IPS-NIHi7 (cell line): ENCODE results near the gene PPFIA2.

Experiments
- DNase-seq: peaks from one replicate; pipeline ENCODE4 v3.0.0; 2012; ENCODE audit warnings: mixed read lengths; ENCODE audit errors: extremely low spot score

Gene PPFIA2

DNA sequence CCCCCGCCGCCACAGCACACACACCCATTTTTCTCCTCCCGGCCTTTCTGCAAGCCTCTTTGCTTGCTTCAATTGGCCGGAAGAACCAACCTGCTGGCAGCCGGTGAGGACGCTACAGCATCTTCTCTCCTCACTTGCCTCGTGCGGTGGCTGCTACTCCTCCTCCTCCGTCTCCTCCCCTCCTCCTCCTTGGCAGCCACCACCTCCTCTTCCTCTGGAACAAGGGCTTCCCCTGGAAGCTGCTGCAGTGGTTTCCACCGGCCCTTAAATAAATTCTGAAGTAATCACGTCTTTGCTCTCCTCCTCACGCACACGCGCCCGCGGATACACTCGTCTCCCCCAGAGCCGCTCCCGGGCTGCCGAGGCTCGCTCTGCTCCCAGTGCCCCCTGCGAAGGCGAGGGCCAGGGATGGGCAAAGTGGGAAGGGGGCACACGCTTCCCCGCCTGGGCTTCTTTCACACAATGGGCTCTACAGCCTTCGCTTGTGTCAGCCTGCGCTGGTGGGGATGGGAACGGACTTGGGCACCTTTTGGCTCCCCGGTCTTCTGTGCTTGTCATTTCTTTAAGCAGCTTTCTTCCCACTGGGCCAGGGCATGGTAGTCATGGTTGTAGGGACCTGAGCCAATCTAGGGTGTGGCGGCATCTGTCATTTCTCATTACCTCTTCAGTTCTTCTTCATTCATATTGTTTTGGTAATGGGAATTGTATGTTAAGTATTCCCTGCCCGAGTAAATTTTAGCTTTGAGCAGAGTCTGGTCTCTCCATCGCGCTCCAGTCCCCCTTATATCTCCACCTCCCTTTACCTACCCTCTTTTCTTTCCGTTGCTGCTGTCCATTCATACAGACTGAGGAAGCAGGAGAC lies at the start of gene PPFIA2:
Gene PPFIA2, minus strand, starts transcription at position 161 of the 862 bp plus-strand sequence.
- DNase-seq, result peak; percentile 50

DNA sequence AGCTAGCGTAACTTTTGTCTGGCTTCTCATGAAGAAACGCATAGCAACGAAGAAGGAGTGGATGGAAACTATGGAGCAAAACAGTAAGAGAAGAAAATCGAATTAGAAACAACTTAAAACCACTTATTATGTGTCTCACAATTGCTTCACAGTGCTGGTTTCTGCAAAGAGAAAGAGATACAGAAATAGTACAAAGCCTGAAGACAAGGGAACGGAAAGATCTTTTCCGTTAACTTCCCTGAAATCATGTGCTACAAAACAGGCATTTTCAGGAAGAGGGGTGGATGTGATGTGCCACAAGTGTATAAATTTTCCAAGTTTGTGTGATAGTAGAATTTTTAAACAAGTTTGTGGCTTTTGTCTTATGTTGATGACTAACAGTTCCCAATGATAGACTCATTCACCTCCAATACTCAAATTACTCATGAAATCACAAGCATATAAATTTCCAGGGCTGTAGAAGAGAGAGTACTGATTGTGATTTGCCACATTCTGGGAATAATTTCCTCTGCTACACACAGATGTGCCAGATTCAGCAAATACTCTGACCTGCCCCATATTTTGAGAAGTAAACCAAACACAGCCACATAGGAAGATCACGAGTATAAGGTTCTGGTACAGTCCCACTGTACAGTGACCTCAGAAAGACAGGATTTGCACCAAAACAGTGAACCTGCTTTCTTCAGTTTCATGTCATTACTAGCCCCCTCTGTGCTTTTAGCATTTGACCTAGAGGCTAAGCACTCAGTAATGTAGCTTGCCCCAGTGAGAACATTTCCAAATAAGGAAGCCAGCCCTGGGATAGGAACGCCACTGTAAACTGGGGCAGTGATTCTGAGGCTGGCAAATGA lies 41.4 kb upstream of the PPFIA2 start:
- DNase-seq, result peak; percentile 36

DNA sequence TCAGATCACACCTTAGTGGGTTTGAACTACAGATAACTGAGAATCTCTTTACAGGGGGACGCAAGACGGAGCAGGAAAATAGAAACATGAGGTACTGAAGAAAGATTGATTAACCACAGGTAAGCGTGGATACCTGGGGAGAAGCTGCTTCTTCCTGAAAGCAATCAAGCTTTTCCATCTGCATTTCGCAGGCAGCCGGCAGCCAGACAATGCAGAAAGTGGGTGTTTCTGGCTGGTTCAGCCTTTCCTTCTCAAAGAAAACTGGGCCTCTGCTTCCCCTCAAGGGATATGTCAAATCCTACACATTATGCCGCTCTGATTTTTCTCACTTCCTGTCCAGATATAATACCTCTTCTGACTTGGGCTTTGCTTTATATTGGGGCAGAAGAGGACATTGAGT lies 39.1 kb upstream of the PPFIA2 start:
- DNase-seq, result peak; percentile 12

DNA sequence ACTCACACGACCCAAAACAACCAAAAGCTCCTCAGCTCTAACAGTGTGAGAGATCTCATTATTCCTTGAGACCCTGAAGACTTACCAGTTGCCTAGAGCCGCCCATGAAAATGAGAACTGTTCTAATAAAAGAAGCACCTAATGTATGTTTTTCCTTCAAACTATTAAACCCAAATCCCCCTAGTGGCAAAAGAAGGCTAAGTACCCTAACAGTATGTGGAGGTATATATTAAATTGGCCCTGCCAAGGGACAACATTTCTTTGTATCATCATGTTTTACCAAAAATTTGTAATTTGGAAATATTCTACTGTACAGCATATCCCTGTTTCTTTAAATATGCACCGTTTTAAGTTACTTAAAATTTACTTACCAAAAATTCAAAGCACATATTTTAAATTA lies 38.0 kb upstream of the PPFIA2 start:
- peak; percentile 20 for DNase-seq

DNA sequence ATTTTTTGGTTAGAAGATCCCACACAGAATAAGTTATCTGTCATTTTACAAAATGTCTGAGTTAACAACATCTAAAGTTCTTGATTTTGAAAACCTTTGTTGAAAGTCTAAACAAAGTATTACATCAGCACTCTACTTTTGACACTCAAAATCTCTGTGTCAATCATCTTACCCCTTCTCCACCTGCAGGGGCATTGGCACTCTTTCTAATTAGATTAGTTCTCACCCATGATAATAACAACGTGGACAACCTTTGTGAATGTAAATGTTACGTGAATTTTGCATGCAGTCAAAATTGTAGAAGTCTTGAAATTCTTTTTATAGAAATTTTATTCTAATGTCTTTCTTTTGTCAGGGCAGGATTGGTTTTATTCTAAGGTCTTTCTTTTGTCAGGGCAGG lies 33.5 kb upstream of the PPFIA2 start:
- no peak for DNase-seq

DNA sequence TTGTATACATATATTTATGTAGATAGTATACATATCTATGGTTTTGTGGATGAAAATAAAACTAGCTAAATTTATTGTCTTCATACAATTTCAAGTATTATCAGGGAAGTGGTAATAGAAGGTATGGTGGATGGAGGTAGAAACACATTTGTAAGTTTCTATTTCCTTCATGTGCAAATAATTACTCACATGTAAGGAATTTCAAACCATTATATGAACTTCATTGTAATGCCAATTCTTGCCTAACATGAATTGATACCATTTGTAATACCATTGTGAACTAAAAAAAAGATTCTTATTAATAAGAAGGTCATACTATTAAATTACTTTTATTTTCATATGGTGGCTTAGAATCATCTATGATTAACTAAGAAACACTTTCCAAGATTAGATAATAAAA lies 20.1 kb upstream of the PPFIA2 start:
- no peak for DNase-seq

DNA sequence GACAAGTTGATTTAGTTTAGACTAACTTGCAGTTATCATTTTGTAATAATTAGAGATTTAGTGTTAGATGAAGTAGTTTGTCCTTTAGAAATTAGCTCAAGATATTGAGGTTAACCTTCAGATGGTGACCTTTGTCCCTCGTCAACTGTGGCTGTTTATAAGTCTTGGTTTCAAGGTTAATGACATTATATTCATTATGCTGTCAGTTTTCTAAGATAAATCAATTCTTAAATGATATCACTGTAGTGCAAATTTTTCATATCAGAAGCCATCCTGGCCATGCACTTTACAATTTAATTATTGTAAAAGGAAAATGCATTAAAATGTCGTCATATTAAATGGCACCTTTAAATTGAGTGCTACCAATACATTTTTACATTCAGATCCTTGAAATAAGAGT lies 19.6 kb upstream of the PPFIA2 start:
- no peak for DNase-seq

DNA sequence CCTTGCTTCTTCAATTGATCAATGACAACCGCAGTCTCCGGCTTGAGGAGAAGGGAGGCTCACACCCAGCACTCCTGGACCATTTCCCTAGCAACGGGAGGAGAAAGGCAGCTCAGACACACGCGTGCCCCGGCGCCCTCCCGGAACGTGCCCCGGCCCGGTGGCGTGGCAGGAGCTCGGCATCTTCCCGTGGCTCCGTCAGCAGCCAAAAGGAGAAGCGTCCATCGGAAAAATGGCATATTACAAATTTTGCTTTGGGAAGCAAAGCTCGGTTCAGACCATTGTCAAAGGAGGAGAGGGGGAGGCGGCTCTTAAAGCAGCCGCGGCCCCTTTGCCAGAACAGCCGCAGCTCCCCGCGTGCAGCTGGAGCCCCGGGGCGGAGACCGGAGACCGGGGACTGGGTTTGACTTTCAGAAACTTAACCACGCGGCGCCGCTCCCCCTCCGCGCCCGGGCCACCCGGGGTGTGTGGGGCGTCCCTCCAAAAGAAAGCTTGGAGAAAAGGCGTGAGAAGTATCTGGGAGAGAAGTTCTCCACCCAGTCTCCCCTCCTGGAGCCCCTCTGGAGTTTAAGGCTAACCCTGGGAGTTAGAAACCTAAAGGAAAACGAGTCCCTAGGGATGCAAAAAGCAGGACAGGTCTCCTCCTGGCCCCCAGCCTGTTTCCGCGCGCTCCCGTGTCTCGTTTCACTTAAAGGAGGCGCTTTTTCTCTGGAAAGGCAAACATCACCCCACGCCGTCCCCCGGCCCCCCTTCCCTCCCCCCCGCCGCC lies 545 bp downstream of the PPFIA2 start:
- peak; percentile 51 for DNase-seq

DNA sequence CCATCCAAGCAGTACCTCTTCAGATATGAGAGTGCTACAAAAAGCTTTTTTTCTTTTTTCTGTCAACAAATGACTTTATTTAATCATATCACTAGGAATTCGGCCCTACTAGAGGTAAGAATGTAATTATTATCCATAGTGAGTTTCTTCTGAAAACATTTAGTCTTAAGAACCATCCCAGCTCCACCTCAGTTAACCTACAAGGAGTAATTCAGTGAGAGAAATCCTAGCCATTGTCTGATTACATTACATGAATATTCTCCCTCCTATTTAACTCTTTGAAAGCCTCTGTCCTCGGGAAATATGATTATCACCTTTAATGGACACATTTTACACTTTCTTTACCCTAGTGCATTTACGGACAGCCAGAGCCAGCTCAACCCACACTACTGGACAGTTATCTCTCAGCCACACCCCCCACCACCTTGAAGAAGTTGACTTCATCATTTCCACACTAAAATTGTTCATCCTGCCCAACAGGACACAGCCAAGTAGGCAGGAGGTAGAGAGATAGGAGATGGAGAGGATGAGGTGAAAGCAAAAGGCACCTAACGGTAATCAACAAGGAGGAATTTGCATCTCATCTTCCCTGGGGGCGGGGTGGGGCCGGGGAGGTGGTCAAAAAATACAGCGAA lies 1.3 kb downstream of the PPFIA2 start:
- DNase-seq, result no peak

DNA sequence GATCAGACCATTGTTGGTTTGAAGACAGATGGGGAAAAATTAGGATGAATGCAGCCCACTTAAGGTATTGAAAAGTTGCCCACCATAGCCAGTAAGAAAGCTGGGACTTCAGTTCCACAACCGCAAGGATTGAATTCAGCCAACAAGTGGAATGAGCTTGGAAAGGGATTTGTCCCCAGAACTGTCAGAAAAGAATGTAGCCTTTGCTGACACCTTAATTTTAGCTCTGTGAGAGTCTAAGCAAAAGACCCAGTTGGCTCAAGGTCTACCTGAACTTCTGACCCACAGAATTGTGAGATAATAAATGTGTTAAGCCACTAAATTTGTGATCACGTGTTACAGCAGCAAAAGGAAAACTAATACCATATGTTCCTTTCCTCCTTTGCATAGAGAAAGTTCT lies 29.4 kb downstream of the PPFIA2 start:
- DNase-seq, result no peak

DNA sequence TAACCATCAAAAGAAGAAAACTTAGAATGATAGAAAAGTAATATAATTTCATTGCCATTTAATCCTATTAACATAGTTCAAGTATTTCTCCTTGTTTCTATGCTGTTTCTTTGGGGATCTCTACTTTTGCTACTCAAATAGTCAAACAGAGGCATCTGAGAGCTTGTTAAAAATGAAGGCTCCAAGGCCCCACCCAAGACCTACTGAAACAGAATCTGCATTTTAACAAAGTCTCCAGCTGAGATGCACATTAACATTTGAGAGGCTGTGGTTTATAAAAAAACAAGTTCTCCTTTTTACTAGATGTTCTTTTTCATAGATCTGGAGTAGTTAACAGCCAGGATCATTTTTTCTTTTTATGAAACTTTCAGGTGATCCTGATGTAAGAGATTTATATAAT lies 31.8 kb downstream of the PPFIA2 start:
- no peak for DNase-seq

DNA sequence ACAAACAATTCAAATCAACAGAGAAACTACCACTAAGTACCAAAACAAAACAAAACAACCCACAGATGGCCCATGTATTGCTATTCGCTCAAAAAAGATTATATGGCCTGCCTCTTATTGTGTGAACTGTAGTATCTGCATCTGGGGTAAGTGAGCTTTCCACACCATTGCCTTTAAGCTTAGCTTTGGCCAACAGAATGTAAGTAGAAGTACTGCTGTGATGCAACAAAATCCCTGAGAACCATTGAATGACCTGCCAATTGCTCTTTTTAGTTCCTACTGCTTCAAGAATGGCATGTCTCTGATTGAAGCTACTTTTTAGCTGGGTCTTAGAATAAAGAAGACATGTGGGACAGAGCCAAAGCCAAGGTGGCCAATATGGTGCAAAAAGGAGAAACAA lies 32.5 kb downstream of the PPFIA2 start:
- no peak for DNase-seq

DNA sequence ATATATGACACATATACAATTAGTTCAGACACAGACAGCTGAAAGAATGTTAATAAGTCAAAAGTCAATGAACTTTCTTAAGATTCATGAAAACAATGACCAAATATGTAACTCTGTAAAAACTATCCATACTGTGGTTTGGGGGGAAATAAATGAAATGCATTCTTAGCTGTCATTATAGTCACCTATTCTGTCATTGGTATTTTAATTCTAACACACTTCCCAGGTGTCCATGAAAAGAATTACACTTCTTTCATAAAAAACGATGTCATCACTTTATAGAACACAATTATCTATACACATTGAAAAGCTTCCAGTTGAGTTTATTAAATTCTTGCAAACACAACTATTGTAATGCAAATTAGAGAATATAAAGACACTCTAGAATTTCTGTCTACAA lies 35.8 kb downstream of the PPFIA2 start:
- no peak for DNase-seq

DNA sequence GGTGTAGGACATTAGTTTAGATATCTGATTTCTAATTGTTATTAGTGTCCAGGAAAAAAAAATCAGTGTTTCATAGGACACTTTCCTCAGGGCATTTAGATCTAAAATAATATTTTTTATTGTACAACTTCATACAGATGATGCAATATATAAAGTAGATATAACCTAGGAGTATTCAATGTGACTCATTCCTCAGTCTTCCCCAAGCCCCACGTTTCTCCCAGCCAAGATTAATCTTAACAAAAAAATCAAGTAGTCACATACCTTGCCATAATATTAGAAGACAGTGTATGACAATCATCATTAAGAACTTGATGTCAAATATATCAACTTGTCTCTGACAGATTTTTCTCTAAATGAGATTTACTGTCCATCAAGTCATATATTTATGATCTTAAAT lies 37.1 kb downstream of the PPFIA2 start:
- DNase-seq, result no peak

DNA sequence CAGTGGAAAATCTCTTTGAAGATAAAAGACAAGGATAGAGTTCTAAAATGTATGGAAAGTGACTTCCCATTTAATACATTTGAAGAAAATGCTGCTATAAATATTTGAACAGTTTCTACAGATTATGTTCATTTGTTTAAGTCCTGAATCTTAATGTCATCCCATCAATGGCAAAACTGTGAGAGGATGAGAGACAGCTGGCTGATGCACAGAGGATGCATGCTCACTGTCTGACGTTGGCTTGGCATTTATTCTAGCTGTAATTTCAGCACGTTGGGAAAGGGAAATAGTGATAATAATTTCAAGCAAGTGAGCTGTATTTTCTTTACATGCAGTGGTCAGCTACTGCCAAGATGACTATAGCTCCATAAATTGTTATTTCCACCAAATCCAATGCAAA lies 40.5 kb downstream of the PPFIA2 start:
- DNase-seq, result no peak

DNA sequence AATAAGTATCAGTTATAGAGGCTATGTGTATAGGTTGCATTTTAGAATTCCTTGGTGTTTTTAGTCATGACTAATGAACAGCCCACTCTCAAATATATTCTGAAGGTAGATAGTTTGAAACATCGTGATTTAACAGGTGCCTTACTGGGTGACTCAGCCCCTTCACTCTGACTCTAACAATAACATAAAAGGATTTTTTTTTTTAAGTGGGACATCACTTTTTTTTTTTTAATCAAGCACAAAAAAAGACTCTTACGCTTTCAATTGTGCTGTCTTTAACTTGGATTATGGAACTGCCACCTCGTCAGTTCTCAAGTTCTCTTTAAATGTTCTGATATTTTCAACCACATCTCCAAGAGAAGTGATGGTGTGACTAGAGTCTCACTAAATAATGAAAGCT lies 46.6 kb downstream of the PPFIA2 start:
- no peak for DNase-seq

DNA sequence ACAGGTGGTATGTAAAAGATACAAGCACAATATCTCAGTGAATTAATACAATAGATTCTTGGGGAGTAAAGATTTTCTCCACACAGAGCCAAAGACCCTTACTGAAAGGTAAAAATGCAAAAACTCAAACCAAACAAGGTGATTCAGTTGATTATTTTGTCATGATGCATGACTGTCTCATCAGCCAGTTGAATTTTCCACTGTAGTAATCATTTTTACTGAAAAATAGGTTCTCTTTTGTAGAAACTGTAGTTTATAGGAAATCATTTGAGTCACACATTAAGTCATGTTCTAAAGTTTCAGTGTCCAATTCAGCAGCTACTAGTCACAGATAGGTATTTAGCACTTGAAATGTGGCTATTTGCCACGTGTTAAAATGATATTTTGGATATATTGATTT lies 53.6 kb downstream of the PPFIA2 start:
- no peak for DNase-seq

DNA sequence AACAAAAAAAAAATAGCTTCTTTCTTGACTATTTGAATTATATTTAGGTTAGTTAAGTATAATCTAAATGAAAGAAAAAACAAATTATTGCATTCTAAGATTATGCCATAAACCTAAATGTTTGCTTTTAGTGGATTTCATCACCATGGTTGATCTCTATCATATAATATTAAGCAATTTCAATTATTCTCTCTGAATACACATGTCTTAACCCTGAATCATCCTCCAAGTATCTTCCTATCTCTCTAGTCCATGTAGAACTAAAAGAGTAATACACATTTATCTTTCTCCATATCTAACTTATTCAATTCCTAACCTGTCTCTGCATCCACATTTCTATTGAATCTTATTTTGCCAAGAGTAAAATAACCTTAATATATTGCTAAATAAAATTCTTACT lies 59.6 kb downstream of the PPFIA2 start:
- DNase-seq, result no peak

DNA sequence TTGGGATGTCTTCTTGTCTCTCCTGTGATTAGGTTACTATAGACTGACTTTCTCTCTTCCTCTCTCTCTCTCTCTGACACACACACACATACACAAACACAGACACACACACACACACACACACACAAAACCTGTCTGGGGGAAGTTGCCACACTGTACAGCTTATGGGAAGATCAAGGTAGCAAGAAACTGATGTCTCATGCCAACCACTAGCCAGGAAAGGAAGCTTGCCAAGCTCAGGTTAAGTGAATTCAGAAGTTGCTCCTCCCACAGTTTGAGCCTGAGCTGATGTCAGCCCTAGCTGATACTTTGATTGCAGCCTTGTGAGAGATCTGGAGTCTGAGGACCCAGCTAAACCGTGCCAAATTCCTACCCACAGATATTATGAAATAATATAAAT lies 67.1 kb downstream of the PPFIA2 start:
- DNase-seq, result peak; percentile 10

DNA sequence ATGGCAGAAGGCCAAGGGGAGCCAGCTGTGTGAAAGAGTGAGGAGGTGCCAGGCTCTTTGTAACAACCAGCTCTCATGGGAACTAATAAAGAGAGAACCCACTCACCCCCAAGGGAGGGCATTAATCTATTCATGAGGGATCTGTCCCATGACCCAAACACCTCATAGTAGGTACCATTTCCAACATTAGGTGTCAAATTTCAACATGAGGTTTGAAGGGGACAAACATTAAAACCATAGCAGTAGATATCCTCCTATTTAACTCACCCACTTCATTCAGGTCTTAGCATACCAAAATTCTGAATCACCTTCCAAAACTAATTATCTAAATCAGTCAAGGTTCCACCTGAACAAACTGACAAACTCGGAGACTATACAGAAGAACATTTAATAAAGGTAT lies 75.3 kb downstream of the PPFIA2 start:
- DNase-seq, result no peak

DNA sequence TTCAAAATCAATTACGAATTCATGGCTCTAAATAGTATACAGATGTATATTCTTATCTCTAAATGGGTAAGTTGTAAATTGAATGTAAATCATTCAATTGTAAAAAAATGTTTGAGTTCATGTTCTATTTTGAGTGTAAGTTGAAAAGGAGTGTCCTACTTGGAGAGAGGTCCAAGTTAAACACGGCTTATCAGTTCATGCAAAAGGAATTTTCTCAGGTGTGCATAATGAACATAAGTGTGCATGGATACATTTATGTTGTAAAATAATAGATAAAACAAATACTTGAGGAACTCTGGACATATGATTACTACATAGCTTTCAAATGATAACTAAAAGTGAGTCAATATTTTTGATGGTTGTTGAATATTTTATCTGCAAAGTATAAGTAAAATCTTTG lies 79.5 kb downstream of the PPFIA2 start:
- no peak for DNase-seq

DNA sequence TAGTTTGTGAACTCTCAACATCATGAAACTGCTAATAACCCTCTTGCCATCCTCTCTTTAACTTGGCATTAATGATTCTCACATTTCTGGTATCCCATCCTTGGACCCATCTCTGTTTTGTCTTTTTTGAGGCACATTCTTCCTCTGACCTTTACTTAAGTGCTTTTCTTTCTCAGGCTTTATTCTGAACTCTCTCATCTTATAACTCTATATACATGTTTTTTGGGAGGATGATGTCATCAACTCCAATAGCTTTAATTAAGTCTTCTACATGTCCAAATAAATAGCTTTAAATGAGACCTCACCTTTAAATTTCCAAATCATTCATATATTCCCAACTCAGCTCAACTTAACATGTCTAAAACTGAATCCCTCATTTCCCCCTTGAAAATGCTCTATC lies 88.4 kb downstream of the PPFIA2 start:
- DNase-seq, result no peak
